ENCODE measurements around the gene TSEN2. TPM values are rescaled to one million over a fixed set of nuclear protein-coding genes. Genes with fewer than 3 reads are reported as not detected.

The TSEN2 gene
- total and polyA plus RNA-seq, 2 of the 4 experiments (the other 2 are of a cell fraction) = 9.5 to 14.2 TPM

GRCh38 chr3:12462159-12462947 lies 21.9 kb upstream of the TSEN2 start:
- BruUV-seq (replicated peaks) = no TSS peak
- Histone ChIP-seq H3K4me3 (ENCODE audit: insufficient read depth, low read depth, low read length) (no peak overlapping the region), H2BK5ac (ENCODE audit: low read depth, low read length, poor library complexity, severe bottlenecking) (no peak overlapping the region), H2AK9ac (replicated peaks; ENCODE audit: low read depth, low read length, poor library complexity) (peak overlapping the region; percentile 9), H2BK15ac (ENCODE audit: low read depth, low read length) (no peak overlapping the region), H3K9me1 (ENCODE audit: insufficient read depth, low read length) (no peaks in the 10 kb centered on the region), H4K8ac (ENCODE audit: low read depth in 2 of 2, low read length in 2 of 2) (no peak overlapping the region), H2BK20ac (ENCODE audit: low read depth, low read length) (no peak overlapping the region), H3K79me1 (ENCODE audit: low read depth in 1 of 2, low read length in 2 of 2) (no peaks in the 10 kb centered on the region), H3K36me3 (ENCODE audit: control insufficient read depth, insufficient read depth, low read length) (no peaks in the 10 kb centered on the region), H3K23ac (ENCODE audit: low read depth, low read length) (no peak overlapping the region), H3K27me3 (ENCODE audit: control insufficient read depth, insufficient read depth, low read length) (peaks cover 1% of the 10 kb centered on the region; the same call in 1 of the 2 replicates), H2AFZ (replicated peaks; ENCODE audit: low read length, poor library complexity) (peak overlapping the region; percentile 71), H3K27ac (ENCODE audit: insufficient read depth, low read length) (no peak overlapping the region), H4K91ac (ENCODE audit: insufficient read depth, low read depth, low read length) (no peak overlapping the region), H4K20me1 (ENCODE audit: insufficient read depth, low read length) (no peaks in the 10 kb centered on the region), H2AK5ac (ENCODE audit: low read depth, low read length) (no peak overlapping the region), H4K5ac (ENCODE audit: low read depth, low read length) (0 out of 2 replicates have a peak overlapping the region, but pooled peaks have one; percentile 46), H3K9ac (ENCODE audit: low read depth, low read length) (no peak overlapping the region), H3K9me3 (ENCODE audit: control insufficient read depth, insufficient read depth, low read length) (no peaks in the 10 kb centered on the region), H3K4me2 (ENCODE audit: low read depth, low read length) (no peak overlapping the region), H3K18ac (ENCODE audit: low read depth, low read length) (no peak overlapping the region), H3K4me1 (ENCODE audit: control insufficient read depth, insufficient read depth, low read length) (no peaks in the 10 kb centered on the region), H3K14ac (replicated peaks; ENCODE audit: low read depth, low read length) (no peak overlapping the region), H2BK120ac (ENCODE audit: low read depth, low read length) (no peak overlapping the region), H3K4ac (ENCODE audit: low read depth, low read length) (no peak overlapping the region), H3K56ac (ENCODE audit: extremely low read depth, insufficient read depth, low read length) (no peak overlapping the region)
- ChIA-PET POLR2A (ENCODE audit: unreplicated experiment) (no interaction called here), CTCF (no interaction called here)
- DNase-seq = no peak
- in situ Hi-C loops (cut with MboI; ENCODE audit: low sequenced_read_pairs) = no loop called here
- ATAC-seq (ENCODE audit: low read depth) = no peak
- dilution Hi-C loops (cut with HindIII; ENCODE audit: low sequenced_read_pairs, unreplicated experiment) = no loop called here
- TF ChIP-seq FOS (IDR thresholded peaks at IDR 0.05; ENCODE audit: low read depth, low read length) (no peak), NFE2L2 (IDR thresholded peaks at IDR 0.05; ENCODE audit: low read depth, low read length) (no peak), POLR2A (IDR thresholded peaks at IDR 0.05; ENCODE audit: low read depth, low read length) (no peak), MAZ (IDR thresholded peaks at IDR 0.05; ENCODE audit: borderline replicate concordance, low read depth, low read length) (no peak), RAD21 (IDR thresholded peaks at IDR 0.05; ENCODE audit: low read length) (no peak), CTCF (conservative IDR thresholded peaks at IDR 0.05; ENCODE audit: low read depth, low read length) (no peak), SMC3 (IDR thresholded peaks at IDR 0.05; ENCODE audit: low read depth, low read length) (no peak), MAFK (IDR thresholded peaks at IDR 0.05; ENCODE audit: low read depth, low read length) (no peak)
- TF ChIP-seq, protein P1, sequence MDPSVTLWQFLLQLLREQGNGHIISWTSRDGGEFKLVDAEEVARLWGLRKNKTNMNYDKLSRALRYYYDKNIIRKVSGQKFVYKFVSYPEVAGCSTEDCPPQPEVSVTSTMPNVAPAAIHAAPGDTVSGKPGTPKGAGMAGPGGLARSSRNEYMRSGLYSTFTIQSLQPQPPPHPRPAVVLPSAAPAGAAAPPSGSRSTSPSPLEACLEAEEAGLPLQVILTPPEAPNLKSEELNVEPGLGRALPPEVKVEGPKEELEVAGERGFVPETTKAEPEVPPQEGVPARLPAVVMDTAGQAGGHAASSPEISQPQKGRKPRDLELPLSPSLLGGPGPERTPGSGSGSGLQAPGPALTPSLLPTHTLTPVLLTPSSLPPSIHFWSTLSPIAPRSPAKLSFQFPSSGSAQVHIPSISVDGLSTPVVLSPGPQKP (IDR thresholded peaks at IDR 0.05; ENCODE audit: borderline replicate concordance, low read depth, low read length) = no peak
- WGBS, 2 experiments (ENCODE audit: extremely low coverage in 2 of 2, insufficient read length in 1 of 2) = no CpG with 5 or more reads among the region's 9 CpGs
- intact Hi-C loops (cut with micrococcal nuclease) = no loop called here

Data from IMR-90 (cell line).